Sigmoid colon (tissue), 7 donors: ENCODE results near the gene VWA5B1. TPM values are rescaled to one million over a fixed set of nuclear protein-coding genes. Genes with fewer than 3 reads are reported as not detected.

ENCODE experiments used
- DNase-seq: peaks from one replicate; pipeline ENCODE4 v3.0.0-alpha.2; 2019
- H3K27ac ChIP-seq, 4 donors: fragments of 200-600 bp; sonication (generic); one replicate each; pipeline ENCODE4 v1.5.1; 2016 to 2019; ENCODE audit warnings: mild to moderate bottlenecking in 1 of 4
- H3K27me3 ChIP-seq, 3 donors: fragments of 200-600 bp; sonication (generic); one replicate each; pipeline ENCODE4 v1.5.1; 2019; ENCODE audit warnings: mild to moderate bottlenecking in 1 of 3
- H3K36me3 ChIP-seq, 4 donors: fragments of 200-600 bp; sonication (generic); one replicate each; pipeline ENCODE4 v1.5.1; 2016 to 2019
- H3K4me1 ChIP-seq, 4 donors: fragments of 200-600 bp; sonication (generic); one replicate each; pipeline ENCODE4 v1.5.1; 2017 to 2019
- H3K4me3 ChIP-seq, 4 donors: fragments of 200-600 bp; sonication (generic); one replicate each; pipeline ENCODE4 v1.5.1; 2017 to 2019; ENCODE audit warnings: mild to moderate bottlenecking in 2 of 4, moderate library complexity in 1 of 4
- H3K9me3 ChIP-seq, 4 donors: fragments of 200-600 bp in 3 of 4; sonication (generic) in 3 of 4; one replicate each; pipeline versions ENCODE4 v1.5.1 to v1.6.1; 2013 to 2019
- CTCF ChIP-seq, 4 experiments: fragments of 450-650 bp in 3 of 4; fragments of 200-600 bp in 1 of 4; IDR thresholded peaks; one replicate each; pipeline ENCODE4 v1.5.1; 2016 to 2019; ENCODE audit warnings: antibody characterized with exemption in 4 of 4, mild to moderate bottlenecking in 3 of 4, moderate library complexity in 2 of 4
- EP300 ChIP-seq, 4 donors: sonication (generic); formaldehyde crosslinking; IDR thresholded peaks; one replicate each; pipeline ENCODE4 v1.6.1; 2017; ENCODE audit warnings: antibody characterized with exemption in 4 of 4
- POLR2A ChIP-seq, 2 donors: fragments of 450-650 bp; IDR thresholded peaks; one replicate each; pipeline ENCODE4 v1.6.1; 2016; ENCODE audit warnings: antibody characterized with exemption in 2 of 2, mild to moderate bottlenecking in 2 of 2, moderate library complexity in 2 of 2
- POLR2AphosphoS5 ChIP-seq, 4 donors: sonication (generic); formaldehyde crosslinking; IDR thresholded peaks; one replicate each; pipeline ENCODE4 v1.6.1; 2017; ENCODE audit warnings: antibody characterized with exemption in 4 of 4
- WGBS, 2 donors: extraction: QIAGEN DNeasy Blood & Tissue Kit; methylation state at CpG; one replicate each; pipeline ENCODE4 v1.1.7; 2013; 5-methylcytosine and 5-hydroxymethylcytosine counted together
- intact Hi-C: fragments of 100-400 bp; cut with DNase I; formaldehyde crosslinking; loops from one replicate; pipeline ENCODE4 v1.15.1; 2023
- polyA plus RNA-seq, 3 donors: library from polyadenylated mRNA; stranded (reverse); fragments of 200-250 nt; gene quantifications; one replicate each; pipeline ENCODE4 v1.2.3, GENCODE V29; 2013
- total RNA-seq, 4 donors: library from RNA; depleted of rRNA; stranded (reverse); fragments of >200 nt; gene quantifications; one replicate each; pipeline ENCODE4 v1.1.0, GENCODE V29; 2016
- donor health status: healthy with polysubstance abuse.
- donor health status: Bipolar disorder and iron deficiency.
- donor health status: healthy.

Gene VWA5B1
- total and polyA plus RNA-seq, 7 donors: 0.16 to 0.22 TPM; not detected in 5

DNA sequence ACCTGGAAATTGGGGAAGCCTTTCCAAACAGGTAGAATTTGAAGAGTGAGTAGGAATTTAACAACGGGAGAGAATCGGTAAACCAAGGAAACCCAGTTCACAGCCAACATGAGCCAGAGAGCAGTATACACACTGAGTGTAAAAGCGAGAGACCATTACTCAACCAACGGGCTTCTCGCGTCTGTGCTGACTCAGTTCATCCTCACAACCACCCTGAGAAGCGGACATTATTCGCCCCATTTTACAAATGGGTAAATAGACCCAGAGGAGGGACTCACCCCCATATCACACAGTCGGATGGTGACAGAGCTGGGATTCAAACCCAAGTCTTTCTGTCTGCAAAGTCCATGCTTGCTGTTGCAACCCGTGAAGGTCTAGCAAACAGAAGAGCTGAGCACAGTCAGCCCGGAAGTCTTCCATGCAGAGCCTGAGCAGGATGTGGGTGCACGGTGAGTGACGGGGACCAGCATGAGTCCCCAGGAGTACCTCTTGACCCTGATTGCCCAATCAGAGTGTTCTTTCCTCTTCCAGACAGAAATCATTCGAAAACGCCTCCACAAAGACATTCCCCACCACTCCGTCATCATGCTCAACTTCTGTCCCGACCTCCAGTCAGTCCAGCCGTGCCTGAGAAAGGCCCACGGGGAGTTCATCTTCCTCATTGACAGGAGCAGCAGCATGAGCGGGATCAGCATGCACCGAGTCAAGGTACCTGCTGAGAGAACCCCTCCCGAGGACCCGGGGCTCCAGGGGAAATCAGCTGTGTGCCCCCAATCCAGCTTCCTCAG lies 32.3 kb downstream of the VWA5B1 start:
- Histone ChIP-seq H3K4me1 (peaks cover 0 to 20% (median 5%) of the 10 kb centered on the region in 4 donors), H3K27ac (no peak overlapping the region), H3K36me3 (no peaks in the 10 kb centered on the region), H3K4me3 (no peak overlapping the region), H3K27me3 (no peaks in the 10 kb centered on the region), H3K9me3 (no peaks in the 10 kb centered on the region)
- 87 to 92% methylated on average over 23 of the region's 23 CpGs for WGBS, 2 donors
- intact Hi-C loops: no loop called here
- TF ChIP-seq POLR2A (IDR thresholded peaks at IDR 0.05) (no peak), POLR2AphosphoS5 (IDR thresholded peaks at IDR 0.05) (no peak), CTCF (IDR thresholded peaks at IDR 0.05) (no peak), EP300 (IDR thresholded peaks at IDR 0.05) (no peak)
- no peak for DNase-seq

GRCh38 chr1:20323613-20323920 lies 32.9 kb downstream of the VWA5B1 start:
- no peak for TF ChIP-seq CTCF (IDR thresholded peaks at IDR 0.05)
- no peak for TF ChIP-seq EP300 (IDR thresholded peaks at IDR 0.05)
- TF ChIP-seq POLR2A (IDR thresholded peaks at IDR 0.05): no peak
- TF ChIP-seq POLR2AphosphoS5 (IDR thresholded peaks at IDR 0.05): no peak
- no peak overlapping the region for H3K4me3 ChIP-seq
- peaks cover 0 to 20% (median 5%) of the 10 kb centered on the region in 4 donors for H3K4me1 ChIP-seq
- 91 to 93% methylated on average over 3 of the region's 3 CpGs for WGBS, 2 donors
- intact Hi-C loops: no loop called here
- H3K9me3 ChIP-seq: no peaks in the 10 kb centered on the region
- no peaks in the 10 kb centered on the region for H3K27me3 ChIP-seq
- no peak for DNase-seq
- H3K27ac ChIP-seq: no peak overlapping the region
- no peaks in the 10 kb centered on the region for H3K36me3 ChIP-seq

DNA sequence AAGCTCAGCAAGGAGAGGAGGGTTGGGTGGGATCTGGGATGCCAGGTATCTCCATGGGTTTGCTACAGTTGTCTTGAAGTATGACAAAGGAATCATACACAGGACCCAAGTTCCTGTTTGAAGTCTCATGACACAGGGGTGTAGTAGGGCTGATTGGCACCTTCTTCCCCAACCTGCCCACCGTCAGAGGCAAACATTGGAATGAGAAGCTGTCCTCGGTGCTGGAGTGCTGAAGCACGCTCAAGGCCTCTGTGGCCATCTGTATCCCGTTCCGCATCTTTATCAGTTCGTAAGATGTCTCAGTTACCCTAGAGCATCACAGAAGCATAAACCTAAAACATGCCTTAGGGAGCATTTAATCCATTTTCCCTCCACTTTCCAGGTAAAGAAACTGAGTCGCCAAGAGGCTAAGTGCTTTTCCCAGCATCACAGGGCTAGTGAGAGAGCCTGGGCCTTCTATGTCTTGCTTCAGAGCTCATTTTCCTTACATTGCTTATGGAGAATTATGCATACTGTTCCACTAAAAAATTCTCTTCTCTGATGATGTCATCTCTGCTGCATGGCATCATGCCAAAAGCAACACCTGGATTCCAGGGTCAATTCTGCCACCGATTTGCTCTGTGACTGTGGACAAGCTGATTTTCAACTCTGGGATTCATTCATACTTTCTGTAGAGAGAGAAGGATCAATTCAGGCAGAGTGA lies 34.2 kb downstream of the VWA5B1 start:
- DNase-seq: no peak
- Histone ChIP-seq H3K27ac (no peak overlapping the region), H3K9me3 (no peaks in the 10 kb centered on the region), H3K4me3 (no peak overlapping the region), H3K27me3 (peaks cover 0 to 3% (median 0%) of the 10 kb centered on the region in 3 donors), H3K36me3 (no peaks in the 10 kb centered on the region), H3K4me1 (peaks cover 0 to 20% (median 5%) of the 10 kb centered on the region in 4 donors)
- TF ChIP-seq CTCF (IDR thresholded peaks at IDR 0.05) (no peak), POLR2A (IDR thresholded peaks at IDR 0.05) (no peak), EP300 (IDR thresholded peaks at IDR 0.05) (no peak), POLR2AphosphoS5 (IDR thresholded peaks at IDR 0.05) (no peak)
- intact Hi-C loops: no loop called here
- 82 to 83% methylated on average over 8 of the region's 8 CpGs for WGBS, 2 donors

GRCh38 chr1:20325407-20325843 lies 34.8 kb downstream of the VWA5B1 start:
- intact Hi-C loops: no loop called here
- no peaks in the 10 kb centered on the region for H3K36me3 ChIP-seq
- H3K27me3 ChIP-seq: peaks cover 0 to 5% (median 0%) of the 10 kb centered on the region in 3 donors
- TF ChIP-seq POLR2A (IDR thresholded peaks at IDR 0.05): no peak
- TF ChIP-seq EP300 (IDR thresholded peaks at IDR 0.05): no peak
- TF ChIP-seq POLR2AphosphoS5 (IDR thresholded peaks at IDR 0.05): no peak
- TF ChIP-seq CTCF (IDR thresholded peaks at IDR 0.05): no peak
- no peak for DNase-seq
- H3K9me3 ChIP-seq: no peaks in the 10 kb centered on the region
- peaks cover 0 to 20% (median 5%) of the 10 kb centered on the region in 4 donors for H3K4me1 ChIP-seq
- no peak overlapping the region for H3K27ac ChIP-seq
- WGBS, 2 donors: 5 to 63% methylated on average over 3 of the region's 3 CpGs
- H3K4me3 ChIP-seq: no peak overlapping the region
